Ectodermal cell (in vitro differentiated cells): ENCODE data around the gene TIMP2.
"Not testable (repeated sequence)": the region's sequence is repeated elsewhere in the genome, so short reads cannot be mapped to it uniquely, and the experiment has no call there.

Experiments used
- H3K27ac ChIP-seq: 2 replicates; pipeline ENCODE4 v1.7.0; 2013; ENCODE audit warnings: mild to moderate bottlenecking, low read depth, low read length; ENCODE audit not compliant: insufficient read depth, poor library complexity, severe bottlenecking
- H3K27me3 ChIP-seq: 2 replicates; pipeline ENCODE4 v1.7.0; 2013; ENCODE audit warnings: mild to moderate bottlenecking, low read length; ENCODE audit not compliant: insufficient read depth, control insufficient read depth, poor library complexity, severe bottlenecking
- H3K36me3 ChIP-seq: one replicate; pipeline ENCODE4 v1.7.0; 2013; ENCODE audit warnings: low read length; ENCODE audit not compliant: control insufficient read depth, insufficient read depth
- H3K4me1 ChIP-seq: one replicate; pipeline ENCODE4 v1.7.0; 2013; ENCODE audit warnings: low read length; ENCODE audit not compliant: control insufficient read depth, insufficient read depth
- H3K4me3 ChIP-seq: 2 replicates; pipeline ENCODE4 v1.7.0; 2013; ENCODE audit warnings: low read depth, low read length, control low read depth; ENCODE audit not compliant: insufficient read depth
- H3K9me3 ChIP-seq: 2 replicates; pipeline ENCODE4 v1.7.0; 2013; ENCODE audit warnings: mild to moderate bottlenecking, low read length, moderate library complexity; ENCODE audit not compliant: control insufficient read depth
- WGBS, 2 experiments: methylation state at CpG; one replicate each; pipeline ENCODE4 v1.1.7; 2013; ENCODE audit warnings: missing lambda C conversion rate in 2 of 2; 5-methylcytosine and 5-hydroxymethylcytosine counted together

TIMP2 gene

GRCh38 chr17:78882540-78883088 is 42.6 kb downstream of the TIMP2 start:
- no peaks in the 10 kb centered on the region for H3K36me3 ChIP-seq
- H3K4me3 ChIP-seq, result no peak overlapping the region
- peak overlapping the region; percentile 94 for H3K27ac ChIP-seq
- no peaks in the 10 kb centered on the region for H3K27me3 ChIP-seq
- 86 to 88% methylated on average over 14 of the region's 14 CpGs for WGBS, 2 experiments
- H3K9me3 ChIP-seq, result no peaks in the 10 kb centered on the region
- H3K4me1 ChIP-seq, result peaks cover 29% of the 10 kb centered on the region

GRCh38 chr17:78879635-78880186 is 45.5 kb downstream of the TIMP2 start:
- Histone ChIP-seq H3K4me3 (no peak overlapping the region), H3K9me3 (no peaks in the 10 kb centered on the region), H3K4me1 (peaks cover 25% of the 10 kb centered on the region), H3K27ac (no peak overlapping the region), H3K36me3 (no peaks in the 10 kb centered on the region), H3K27me3 (no peaks in the 10 kb centered on the region)
- WGBS, 2 experiments, result 86 to 89% methylated on average over 28 of the region's 28 CpGs

GRCh38 chr17:78878871-78879527 is 46.2 kb downstream of the TIMP2 start:
- Histone ChIP-seq H3K4me3 (no peak overlapping the region), H3K36me3 (no peaks in the 10 kb centered on the region), H3K9me3 (no peaks in the 10 kb centered on the region), H3K27me3 (no peaks in the 10 kb centered on the region), H3K4me1 (peaks cover 18% of the 10 kb centered on the region), H3K27ac (no peak overlapping the region)
- WGBS, 2 experiments, result 92 to 93% methylated on average over 14 of the region's 14 CpGs

DNA sequence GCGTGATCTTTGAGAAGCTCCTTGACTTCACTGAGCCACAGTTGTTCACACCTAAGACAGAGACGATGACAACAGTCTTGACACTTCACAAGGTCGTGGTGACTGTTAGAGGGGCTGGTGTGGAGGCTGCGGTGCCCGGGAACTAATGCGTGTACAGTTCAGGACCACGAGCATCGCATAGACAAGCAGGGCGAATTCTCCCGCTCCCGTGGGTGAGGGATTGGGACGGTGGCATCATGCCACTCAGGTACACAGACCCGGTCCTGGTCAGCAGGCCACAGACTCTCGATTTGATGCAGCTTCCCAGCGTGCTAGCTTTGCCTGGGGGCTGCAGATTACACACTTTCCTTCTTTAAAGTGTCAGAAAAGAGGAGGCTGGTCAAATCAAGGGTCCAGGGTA is 46.9 kb downstream of the TIMP2 start:
- no peaks in the 10 kb centered on the region for H3K27me3 ChIP-seq
- WGBS, 2 experiments, result 95 to 96% methylated on average over 15 of the region's 15 CpGs
- H3K4me1 ChIP-seq, result peaks cover 14% of the 10 kb centered on the region
- H3K27ac ChIP-seq, result no peak overlapping the region
- no peak overlapping the region for H3K4me3 ChIP-seq
- no peaks in the 10 kb centered on the region for H3K9me3 ChIP-seq
- no peaks in the 10 kb centered on the region for H3K36me3 ChIP-seq

DNA sequence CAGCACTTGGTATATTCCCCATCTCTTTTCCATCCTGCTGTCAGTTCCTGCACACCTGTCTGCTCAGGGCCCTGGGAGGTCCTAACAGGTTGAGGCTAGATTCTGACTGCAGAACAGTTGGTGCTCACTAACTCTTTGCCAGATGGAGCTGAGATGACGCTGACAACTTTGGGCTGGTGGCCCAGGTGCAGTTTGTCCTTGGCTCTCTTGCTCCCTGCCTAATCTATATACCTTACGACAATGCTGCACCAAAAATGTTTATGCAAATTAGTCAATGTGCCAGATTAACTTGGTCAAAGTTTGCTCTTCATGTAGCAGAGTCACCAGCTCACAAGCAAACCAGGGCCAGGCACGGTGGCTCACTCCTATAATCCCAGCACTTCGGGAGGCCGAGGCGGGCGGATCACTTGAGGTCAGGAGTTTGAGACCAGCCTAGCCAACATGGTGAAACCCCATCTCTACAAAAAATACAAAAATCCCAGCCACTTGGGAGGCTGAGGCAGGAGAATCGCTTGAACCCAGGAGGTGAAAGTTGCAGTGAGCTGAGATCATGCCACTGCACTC is 48.2 kb downstream of the TIMP2 start:
- H3K27ac ChIP-seq, H3K4me1 ChIP-seq, H3K4me3 ChIP-seq: not testable (repeated sequence)

GRCh38 chr17:78876094-78876597 is 49.0 kb downstream of the TIMP2 start:
- no peak overlapping the region for H3K27ac ChIP-seq
- no peaks in the 10 kb centered on the region for H3K27me3 ChIP-seq
- WGBS, 2 experiments, result 91 to 93% methylated on average over 7 of the region's 7 CpGs
- H3K9me3 ChIP-seq, result no peaks in the 10 kb centered on the region
- H3K4me1 ChIP-seq, result peaks cover 3% of the 10 kb centered on the region
- H3K4me3 ChIP-seq, result no peak overlapping the region
- no peaks in the 10 kb centered on the region for H3K36me3 ChIP-seq

More for the DNA sequence above, 48.2 kb downstream of the TIMP2 start:
- not testable (repeated sequence) for H3K9me3 ChIP-seq, H3K27me3 ChIP-seq, H3K36me3 ChIP-seq
- WGBS, 2 experiments, result 89 to 94% methylated on average over 8 of the region's 8 CpGs

- no peaks in the 10 kb centered on the region for H3K27me3 ChIP-seq
- H3K4me1 ChIP-seq, result peaks cover 3% of the 10 kb centered on the region
- no peak overlapping the region for H3K4me3 ChIP-seq
- H3K36me3 ChIP-seq, result peaks cover 4% of the 10 kb centered on the region
- no peaks in the 10 kb centered on the region for H3K9me3 ChIP-seq
- 88 to 90% methylated on average over 9 of the region's 9 CpGs for WGBS, 2 experiments
- H3K27ac ChIP-seq, result no peak overlapping the region
These were observed 49.7 kb downstream of the TIMP2 start for GRCh38 chr17:78875363-78876093.

GRCh38 chr17:78873519-78874340 is 51.5 kb downstream of the TIMP2 start:
- 91 to 94% methylated on average over 21 of the region's 21 CpGs for WGBS, 2 experiments
- Histone ChIP-seq H3K27me3 (no peaks in the 10 kb centered on the region), H3K4me1 (peaks cover 3% of the 10 kb centered on the region), H3K4me3 (no peak overlapping the region), H3K36me3 (peaks cover 11% of the 10 kb centered on the region), H3K27ac (no peak overlapping the region), H3K9me3 (no peaks in the 10 kb centered on the region)

DNA sequence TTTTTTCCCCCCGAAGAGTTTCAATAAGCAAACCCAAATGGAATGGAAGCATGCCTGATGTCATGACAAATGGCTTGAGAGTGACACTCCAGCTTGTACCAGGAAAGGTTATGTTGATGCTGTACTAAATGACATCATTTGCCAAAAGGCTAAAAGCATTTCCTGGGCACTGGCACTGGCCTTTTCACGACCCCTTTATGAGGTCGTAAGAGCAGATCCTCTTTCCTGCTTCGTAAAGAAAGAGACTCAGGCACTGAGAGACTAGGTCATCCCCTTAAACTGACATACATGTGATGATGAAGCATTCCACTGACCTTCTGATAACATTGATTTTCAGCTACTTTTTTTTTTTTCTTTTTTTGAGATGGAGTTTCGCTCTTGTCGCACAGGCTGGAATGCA is 52.7 kb downstream of the TIMP2 start:
- Histone ChIP-seq H3K4me1 (peaks cover 3% of the 10 kb centered on the region), H3K36me3 (peaks cover 13% of the 10 kb centered on the region)
- WGBS, 2 experiments, result 95 to 98% methylated on average over 6 of the region's 6 CpGs

More for the DNA sequence above, 52.7 kb downstream of the TIMP2 start:
- H3K27ac ChIP-seq, result no peak overlapping the region
- H3K4me3 ChIP-seq, result no peak overlapping the region
- no peaks in the 10 kb centered on the region for H3K9me3 ChIP-seq
- no peaks in the 10 kb centered on the region for H3K27me3 ChIP-seq
